CD14-positive monocyte (primary cell): Measurements from ENCODE around the gene GGA3. TPM values are rescaled to one million over a fixed set of nuclear protein-coding genes. Genes with fewer than 3 reads are reported as not detected.

Source experiments
- DNase-seq, 3 donors: peaks; one replicate each; pipeline ENCODE4 v3.0.0-alpha.2; 2011 to 2022
- H2AFZ ChIP-seq: 2 replicates; pipeline ENCODE4 v1.6.0; 2012; ENCODE audit warnings: mild to moderate bottlenecking, low read depth, low read length, inconsistent platforms; ENCODE audit not compliant: insufficient read depth, poor library complexity, severe bottlenecking
- H3K27ac ChIP-seq, 2 donors: 1 replicate in 1 of 2; 2 replicates in 1 of 2; pipeline ENCODE4 v1.5.1; 2012 to 2013; ENCODE audit warnings: low read length in 2 of 2, control low read depth in 1 of 2, inconsistent platforms in 1 of 2, low read depth in 1 of 2, mild to moderate bottlenecking in 1 of 2
- H3K27me3 ChIP-seq, 2 donors: one replicate each; pipeline versions ENCODE4 v1.6.0 to v1.6.1; 2011 to 2013; ENCODE audit warnings: low read length in 2 of 2; ENCODE audit not compliant: control insufficient read depth in 2 of 2, insufficient read depth in 2 of 2
- H3K36me3 ChIP-seq, 2 donors: replicated peaks in 1 of 2; 1 replicate in 1 of 2; 2 replicates in 1 of 2; pipeline versions ENCODE4 v1.5.1 to v1.6.1; 2012 to 2013; ENCODE audit warnings: low read length in 2 of 2, control low read depth in 1 of 2, inconsistent platforms in 1 of 2, mild to moderate bottlenecking in 1 of 2; ENCODE audit not compliant: insufficient read depth in 2 of 2, control insufficient read depth in 1 of 2
- H3K4me1 ChIP-seq, 2 donors: 1 replicate in 1 of 2; 2 replicates in 1 of 2; pipeline versions ENCODE4 v1.5.1 to v1.6.1; 2012 to 2013; ENCODE audit warnings: low read length in 2 of 2, control low read depth in 1 of 2, inconsistent platforms in 1 of 2, mild to moderate bottlenecking in 1 of 2, moderate library complexity in 1 of 2; ENCODE audit not compliant: insufficient read depth in 2 of 2, control insufficient read depth in 1 of 2
- H3K4me2 ChIP-seq: replicated peaks from 2 replicates; pipeline ENCODE3; 2012; ENCODE audit warnings: low read length, moderate library complexity, mild to moderate bottlenecking; ENCODE audit not compliant: poor library complexity, severe bottlenecking; ENCODE audit errors: extremely low read depth
- H3K4me3 ChIP-seq, 3 experiments: fragments of 200-600 bp in 1 of 3; sonication (generic) in 1 of 3; replicated peaks in 1 of 3; 1 replicate in 2 of 3; 2 replicates in 1 of 3; pipeline ENCODE4 v1.5.1; 2011 to 2013; ENCODE audit warnings: low read length in 3 of 3, mild to moderate bottlenecking in 3 of 3, control low read depth in 2 of 3, low read depth in 2 of 3, inconsistent platforms in 1 of 3, moderate library complexity in 1 of 3
- H3K79me2 ChIP-seq: 2 replicates; pipeline ENCODE4 v1.6.0; 2012; ENCODE audit warnings: mild to moderate bottlenecking, control low read depth, inconsistent platforms, low read length, moderate library complexity; ENCODE audit not compliant: insufficient read depth
- H3K9ac ChIP-seq: 2 replicates; pipeline ENCODE4 v1.6.0; 2017; ENCODE audit warnings: low read length, mild to moderate bottlenecking; ENCODE audit not compliant: insufficient read depth, poor library complexity, severe bottlenecking
- H3K9me3 ChIP-seq, 2 donors: replicated peaks in 1 of 2; 1 replicate in 1 of 2; 2 replicates in 1 of 2; pipeline versions ENCODE4 v1.5.1 to v1.6.1; 2012 to 2013; ENCODE audit warnings: low read length in 2 of 2, control low read depth in 1 of 2; ENCODE audit not compliant: control insufficient read depth in 1 of 2, insufficient read depth in 1 of 2
- H4K20me1 ChIP-seq: 2 replicates; pipeline ENCODE4 v1.6.0; 2012; ENCODE audit warnings: mild to moderate bottlenecking, low read length, control low read depth, moderate library complexity; ENCODE audit not compliant: insufficient read depth
- H3K27ac Mint-ChIP-seq, 7 donors: one replicate each; pipeline ENCODE4 v1.8.0; 2020; ENCODE audit warnings: mild to moderate bottlenecking in 7 of 7, mixed read lengths in 7 of 7, moderate library complexity in 6 of 7, inconsistent platforms in 2 of 7
- H3K27me3 Mint-ChIP-seq, 3 donors: one replicate each; pipeline ENCODE4 v1.8.0; 2021 to 2022; ENCODE audit warnings: low read depth in 3 of 3, mild to moderate bottlenecking in 3 of 3, mixed read lengths in 3 of 3, moderate library complexity in 3 of 3, inconsistent platforms in 1 of 3
- H3K36me3 Mint-ChIP-seq, 2 donors: one replicate each; pipeline ENCODE4 v1.8.0; 2020; ENCODE audit warnings: mixed read lengths in 2 of 2, inconsistent platforms in 1 of 2, mild to moderate bottlenecking in 1 of 2
- H3K4me1 Mint-ChIP-seq: one replicate; pipeline ENCODE4 v1.8.0; 2020; ENCODE audit warnings: mild to moderate bottlenecking, mixed read lengths
- H3K4me3 Mint-ChIP-seq, 2 donors: one replicate each; pipeline ENCODE4 v1.8.0; 2020; ENCODE audit warnings: mild to moderate bottlenecking in 2 of 2, mixed read lengths in 2 of 2, moderate library complexity in 1 of 2
- H3K9me3 Mint-ChIP-seq, 7 donors: one replicate each; pipeline ENCODE4 v1.8.0; 2020 to 2022; ENCODE audit warnings: mixed read lengths in 7 of 7, mild to moderate bottlenecking in 6 of 7, moderate library complexity in 6 of 7, inconsistent platforms in 2 of 7
- CTCF ChIP-seq: fragments of 200-600 bp; IDR thresholded peaks from one replicate; pipeline ENCODE4 v1.8.0; 2022; ENCODE audit warnings: antibody characterized with exemption, mild to moderate bottlenecking
- WGBS: methylation state at CpG from one replicate; pipeline ENCODE4 v1.1.5; 2013; ENCODE audit warnings: missing lambda C conversion rate; ENCODE audit not compliant: insufficient coverage; 5-methylcytosine and 5-hydroxymethylcytosine counted together
- intact Hi-C, 2 donors: fragments of 100-400 bp; cut with micrococcal nuclease; formaldehyde crosslinking; loops; one replicate each; pipeline versions ENCODE4 v1.15.0 to v1.15.1; 2023
- polyA plus RNA-seq, 3 donors: library from polyadenylated mRNA; depleted of rRNA in 1 of 3; unstranded in 2 of 3; stranded (reverse) in 1 of 3; fragments of 300-500 nt in 2 of 3; fragments of >200 nt in 1 of 3; fragmentation: Illumina TruSeq in 2 of 3; gene quantifications; 1 replicate in 2 of 3; 2 replicates in 1 of 3; pipeline ENCODE4 v1.2.3, GENCODE V29; 2012 to 2021

The GGA3 gene
- polyA plus RNA-seq, 3 donors, result 4.3 to 162 (median 15.7) TPM

DNA sequence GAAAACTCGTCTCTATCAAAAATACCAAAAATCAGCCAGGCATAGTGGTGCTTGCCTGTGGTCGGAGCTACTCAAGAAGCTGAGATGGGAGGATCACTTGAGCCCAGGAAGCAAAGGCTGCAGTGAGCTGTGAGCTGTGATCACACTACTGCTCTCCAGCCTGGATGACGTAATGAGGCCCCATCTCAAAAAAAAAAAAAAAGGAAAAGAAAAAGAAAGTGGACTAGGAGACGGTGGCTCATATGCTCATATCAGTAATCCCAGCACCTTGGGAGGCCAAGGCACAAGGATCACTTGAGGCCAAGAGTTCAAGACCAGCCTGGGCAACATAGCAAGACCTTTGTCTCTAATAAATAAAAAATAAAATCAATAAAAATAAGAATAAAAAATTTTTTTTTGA lies 69.8 kb downstream of the GGA3 start:
- H3K27ac Mint-ChIP-seq, result no peak overlapping the region
- peak in 2 of 3 donors; percentile 15 to 20 for DNase-seq
- Histone ChIP-seq H3K4me2 (no peak overlapping the region), H2AFZ (no peak overlapping the region), H3K4me3 (no peak overlapping the region), H3K9me3 (no peaks in the 10 kb centered on the region), H3K4me1 (no peaks in the 10 kb centered on the region), H3K36me3 (no peaks in the 10 kb centered on the region), H3K79me2 (no peaks in the 10 kb centered on the region), H3K27ac (no peak overlapping the region), H3K9ac (no peak overlapping the region), H3K27me3 (no peaks in the 10 kb centered on the region), H4K20me1 (no peaks in the 10 kb centered on the region)
- no CpG with 5 or more reads among the region's 4 CpGs for WGBS
- TF ChIP-seq CTCF, result no peak
- no peaks in the 10 kb centered on the region for H3K36me3 Mint-ChIP-seq
- no peak overlapping the region for H3K4me3 Mint-ChIP-seq
- H3K4me1 Mint-ChIP-seq, result peaks cover 9% of the 10 kb centered on the region
- H3K27me3 Mint-ChIP-seq, result peaks cover 2 to 3% (median 2%) of the 10 kb centered on the region in 3 donors
- no peaks in the 10 kb centered on the region for H3K9me3 Mint-ChIP-seq
- intact Hi-C loops, result loop anchor here in 1 of 2 donors (5.0 kb wide), 1 partner anchor 229 kb away; no protein-coding TSS in a partner anchor

GRCh38 chr17:75188614-75189013 lies 72.8 kb downstream of the GGA3 start:
- H3K4me3 Mint-ChIP-seq, result no peak overlapping the region
- TF ChIP-seq CTCF, result no peak
- 100% methylated on average over 5 of the region's 6 CpGs for WGBS
- Histone ChIP-seq H3K4me2 (no peak overlapping the region), H3K9me3 (no peaks in the 10 kb centered on the region), H3K27me3 (no peaks in the 10 kb centered on the region), H3K9ac (no peak overlapping the region), H3K27ac (no peak overlapping the region), H3K36me3 (no peaks in the 10 kb centered on the region), H2AFZ (no peak overlapping the region), H4K20me1 (no peaks in the 10 kb centered on the region), H3K4me1 (peaks cover 2 to 4% of the 10 kb centered on the region in 2 donors), H3K79me2 (no peaks in the 10 kb centered on the region), H3K4me3 (no peak overlapping the region)
- peaks cover 2 to 5% (median 2%) of the 10 kb centered on the region in 3 donors for H3K27me3 Mint-ChIP-seq
- no peaks in the 10 kb centered on the region for H3K9me3 Mint-ChIP-seq
- intact Hi-C loops, result no loop called here
- peak overlapping the region in 1 of 7 donors; percentile 41 for H3K27ac Mint-ChIP-seq
- no peak for DNase-seq
- H3K4me1 Mint-ChIP-seq, result peaks cover 15% of the 10 kb centered on the region
- no peaks in the 10 kb centered on the region for H3K36me3 Mint-ChIP-seq

Other genes with a start within 250 kb of the GGA3 start
- 10 to 100 TPM; 18.9 to 52.6 (median 44.4) TPM for gene MRPL58, start 248.9 kb downstream of the GGA3 start, polyA plus RNA-seq
- gene ATP5PD, start 214.6 kb downstream of the GGA3 start, polyA plus RNA-seq, result 100 to 1,000 TPM; 139 to 451 (median 437) TPM
- 10 to 100 TPM in 1 of 3 donors, 1 to 10 TPM in 2; 2.8 to 17.0 (median 2.9) TPM for gene KCTD2, start 214.4 kb downstream of the GGA3 start, polyA plus RNA-seq
- 10 to 100 TPM; 26.1 to 99.4 (median 27.0) TPM for gene SLC16A5, start 173.7 kb downstream of the GGA3 start, polyA plus RNA-seq
- 10 to 100 TPM in 1 of 3 donors, 1 to 10 TPM in 2; 1.3 to 11.8 (median 2.1) TPM for gene ARMC7, start 151.6 kb downstream of the GGA3 start, polyA plus RNA-seq
- gene NT5C, start 129.9 kb downstream of the GGA3 start, polyA plus RNA-seq, result 10 to 100 TPM; 27.8 to 45.6 (median 36.2) TPM
- 100 to 1,000 TPM in 2 of 3 donors, 10 to 100 TPM in 1; 79.7 to 181 (median 156) TPM for gene JPT1, start 107.1 kb downstream of the GGA3 start, polyA plus RNA-seq
- gene SUMO2, start 78.6 kb downstream of the GGA3 start, polyA plus RNA-seq, result 100 to 1,000 TPM in 2 of 3 donors, 10 to 100 TPM in 1; 64.9 to 318 (median 282) TPM
- gene NUP85, start 55.9 kb downstream of the GGA3 start, polyA plus RNA-seq, result 10 to 100 TPM; 36.3 to 94.2 (median 38.7) TPM
- 100 to 1,000 TPM in 2 of 3 donors, 10 to 100 TPM in 1; 26.7 to 122 (median 101) TPM for gene MRPS7, start 273 bp upstream of the GGA3 start, polyA plus RNA-seq
- gene MIF4GD, start 9.6 kb upstream of the GGA3 start, polyA plus RNA-seq, result 100 to 1,000 TPM in 1 of 3 donors, 10 to 100 TPM in 2; 66.9 to 103 (median 80.6) TPM
- gene SLC25A19, start 27.8 kb upstream of the GGA3 start, polyA plus RNA-seq, result 10 to 100 TPM; 14.4 to 21.5 (median 18.8) TPM
- gene GRB2, start 144.1 kb upstream of the GGA3 start, polyA plus RNA-seq, result 100 to 1,000 TPM; 164 to 338 (median 262) TPM
- gene TMEM94, start 195.0 kb upstream of the GGA3 start, polyA plus RNA-seq, result 100 to 1,000 TPM in 1 of 3 donors, 1 to 10 TPM in 2; 7.2 to 129 (median 8.4) TPM